Stimulated activated CD4-positive, alpha-beta T cell treated with anti-CD3 and anti-CD28 coated beads, TNF-alpha, amount 100 ng/mL, for 48 hours (primary cell): ENCODE measurements around the gene EPB41.
"Not testable (repeated sequence)": the region's sequence is repeated elsewhere in the genome, so short reads cannot be mapped to it uniquely, and the experiment has no call there.

Source experiments
- DNase-seq, 3 donors: peaks; one replicate each; pipeline ENCODE4 v3.0.0-alpha.2; 2020; ENCODE audit warnings: low read depth in 3 of 3

The EPB41 gene

DNA sequence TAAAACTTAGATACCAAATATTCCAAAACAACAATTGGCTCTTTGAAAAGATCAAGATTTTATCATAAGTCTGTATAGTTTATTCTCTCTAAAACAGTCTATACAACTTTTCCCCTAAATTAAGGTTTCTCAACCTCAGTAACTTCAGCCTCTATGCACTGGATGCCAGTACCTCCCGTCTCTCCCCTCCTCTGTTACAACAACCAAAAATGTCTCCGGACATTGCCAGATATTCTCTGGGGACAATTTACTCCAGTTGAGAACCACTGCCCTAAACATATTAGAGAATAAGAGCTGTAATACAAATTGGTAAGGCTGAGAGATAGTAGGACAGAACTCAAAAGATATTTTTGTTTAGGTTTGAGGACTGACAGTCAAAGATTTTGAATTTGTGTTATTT is 137.7 kb downstream of the EPB41 start:
- DNase-seq: no peak

DNA sequence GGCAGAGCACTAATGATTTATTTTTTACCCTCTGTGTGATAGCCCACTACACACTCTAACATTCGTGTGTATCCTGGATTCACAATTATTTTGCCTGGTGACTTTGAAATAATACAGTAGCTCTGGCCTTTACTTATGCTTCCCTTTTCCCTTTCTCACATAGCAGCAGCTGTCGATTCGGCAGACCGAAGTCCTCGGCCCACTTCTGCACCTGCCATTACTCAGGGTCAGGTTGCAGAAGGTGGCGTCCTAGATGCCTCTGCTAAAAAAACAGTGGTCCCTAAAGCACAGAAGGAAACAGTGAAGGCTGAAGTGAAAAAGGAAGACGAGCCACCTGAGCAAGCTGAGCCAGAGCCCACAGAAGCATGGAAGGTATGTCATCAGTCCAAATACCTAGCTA is 138.6 kb downstream of the EPB41 start:
- DNase-seq: no peak

- DNase-seq: no peak
These were observed 140.8 kb downstream of the EPB41 start for GRCh38 chr1:29055160-29055559.

DNA sequence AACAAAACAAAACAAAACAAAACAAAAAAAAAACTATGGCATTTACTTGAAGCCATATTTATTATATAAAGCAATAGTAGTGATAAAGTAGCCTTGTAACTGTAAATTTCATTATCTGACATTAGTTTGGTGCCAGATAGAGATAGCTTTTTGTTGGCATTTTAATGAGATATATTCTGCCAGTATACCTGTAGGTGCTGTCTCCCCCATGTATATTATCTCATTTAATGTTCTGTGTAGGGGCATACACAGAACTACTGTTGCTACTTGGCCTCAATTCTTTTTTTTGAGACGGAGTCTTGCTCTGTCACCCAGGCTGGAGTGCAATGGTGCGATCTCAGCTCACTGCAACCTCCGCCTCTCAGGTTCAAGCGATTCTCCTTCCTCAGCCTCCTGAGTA is 141.9 kb downstream of the EPB41 start:
- no peak for DNase-seq

GRCh38 chr1:29057700-29058099 is 143.3 kb downstream of the EPB41 start:
- DNase-seq: no peak

DNA sequence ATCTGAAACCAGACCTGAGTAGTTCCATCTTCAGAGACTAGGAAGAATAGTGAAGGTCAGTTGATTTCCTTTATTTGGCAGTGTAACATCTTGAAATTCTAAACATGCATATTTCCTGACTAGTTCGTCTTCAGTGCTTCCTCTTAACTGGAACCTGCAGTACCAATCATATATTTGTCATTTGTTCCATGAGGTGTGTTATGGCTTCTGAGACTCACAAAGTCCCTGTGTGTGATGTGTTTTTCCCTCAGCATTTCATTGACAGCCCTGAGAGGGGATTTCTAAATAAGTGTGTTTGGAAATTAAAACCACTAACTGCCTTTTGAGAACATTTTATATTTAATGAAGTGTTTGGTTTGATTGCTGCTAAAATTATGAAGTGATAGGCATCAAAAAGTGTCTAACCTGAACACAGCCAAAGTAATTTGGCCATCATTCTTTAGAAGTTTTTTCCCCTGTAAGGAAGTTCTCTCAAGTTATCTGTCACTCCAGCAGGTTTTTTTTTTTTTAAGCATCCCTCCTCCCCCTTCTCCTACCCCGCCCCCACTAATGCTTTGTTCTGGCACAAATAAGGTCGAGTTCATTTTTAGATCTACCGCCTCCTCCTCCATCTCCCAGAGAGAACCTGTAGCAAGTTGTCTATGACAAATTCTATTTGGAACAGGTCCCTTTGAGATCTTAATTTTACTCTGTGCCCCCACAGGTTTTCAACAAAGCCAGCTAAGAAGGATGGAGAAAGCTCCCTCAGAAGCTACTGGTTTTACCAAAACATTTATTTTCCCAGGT is 148.0 kb downstream of the EPB41 start:
- peak; percentile 8 to 49 (median 10) for DNase-seq

GRCh38 chr1:29064064-29064463 is 149.7 kb downstream of the EPB41 start:
- no peak for DNase-seq

GRCh38 chr1:29077155-29077554 is 162.8 kb downstream of the EPB41 start:
- DNase-seq: no peak

DNA sequence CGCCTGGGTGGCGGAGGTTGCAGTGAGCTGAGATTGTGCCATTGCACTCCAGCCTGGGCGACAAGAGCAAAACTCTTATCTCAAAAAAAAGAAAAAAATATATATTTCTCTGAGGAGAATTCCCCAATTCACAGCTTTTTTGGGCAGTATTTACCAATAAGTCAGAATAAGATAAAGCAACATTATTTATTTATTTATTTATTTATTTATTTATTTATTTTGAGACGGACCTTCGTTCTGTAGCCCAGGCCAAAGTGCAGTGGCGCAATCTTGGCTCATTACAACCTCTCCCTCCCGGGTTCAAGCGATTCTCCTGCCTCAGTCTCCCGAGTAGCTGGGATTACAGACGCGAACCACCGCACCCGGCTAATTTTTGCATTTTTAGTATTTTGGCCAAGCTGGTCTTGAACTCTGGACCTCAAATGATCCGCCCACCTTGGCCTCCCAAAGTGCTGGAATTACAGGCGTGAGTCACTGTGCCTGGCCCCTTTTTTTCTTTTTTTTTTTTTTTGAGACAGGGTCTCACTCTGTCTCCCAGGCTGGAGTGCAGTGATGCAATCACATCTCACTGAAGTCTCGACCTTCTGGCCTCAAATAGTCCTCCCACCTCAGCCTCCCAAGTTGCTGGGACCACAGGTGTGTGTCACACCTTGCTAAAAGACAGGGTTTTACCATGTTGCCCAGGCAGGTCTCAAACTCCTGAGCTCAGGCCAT is 165.7 kb downstream of the EPB41 start:
- DNase-seq: not testable (repeated sequence)

DNA sequence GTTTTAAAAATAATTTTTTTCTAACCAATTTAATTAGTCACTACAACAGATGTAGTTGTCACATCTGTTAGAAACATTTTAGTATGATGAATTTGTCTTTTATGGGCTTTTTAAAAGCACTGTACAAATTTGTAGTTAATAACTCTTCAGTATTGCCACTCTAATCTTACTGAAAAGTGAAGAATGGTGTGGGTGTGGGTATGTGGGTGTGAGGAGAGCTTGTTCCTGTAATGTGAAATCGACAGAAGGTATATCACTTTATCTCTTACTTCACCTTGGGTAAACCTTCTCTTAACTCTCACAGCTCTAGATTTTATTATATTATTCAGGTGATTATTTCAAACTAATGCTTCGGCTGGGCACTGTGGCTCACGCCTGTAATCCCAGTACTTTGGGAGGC is 166.8 kb downstream of the EPB41 start:
- DNase-seq: no peak

GRCh38 chr1:29082519-29082918 is 168.2 kb downstream of the EPB41 start:
- DNase-seq: no peak

- no peak for DNase-seq
These were observed 169.2 kb downstream of the EPB41 start for GRCh38 chr1:29083317-29084195.

DNA sequence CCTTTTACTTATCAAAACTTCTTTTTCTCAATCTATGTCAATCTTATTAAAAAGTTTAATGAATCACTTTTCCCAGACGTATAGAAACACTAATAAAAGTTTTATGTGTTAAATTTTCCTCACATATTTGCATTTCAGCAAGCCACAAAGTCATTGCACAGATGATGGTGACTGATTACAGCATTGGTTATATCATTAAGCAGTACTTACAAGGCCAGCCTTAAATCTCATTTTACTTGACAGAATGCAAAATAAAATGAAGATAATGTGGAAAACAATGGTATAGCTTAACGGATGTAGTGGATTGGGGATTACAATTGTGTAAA is 169.8 kb downstream of the EPB41 start:
- no peak for DNase-seq

DNA sequence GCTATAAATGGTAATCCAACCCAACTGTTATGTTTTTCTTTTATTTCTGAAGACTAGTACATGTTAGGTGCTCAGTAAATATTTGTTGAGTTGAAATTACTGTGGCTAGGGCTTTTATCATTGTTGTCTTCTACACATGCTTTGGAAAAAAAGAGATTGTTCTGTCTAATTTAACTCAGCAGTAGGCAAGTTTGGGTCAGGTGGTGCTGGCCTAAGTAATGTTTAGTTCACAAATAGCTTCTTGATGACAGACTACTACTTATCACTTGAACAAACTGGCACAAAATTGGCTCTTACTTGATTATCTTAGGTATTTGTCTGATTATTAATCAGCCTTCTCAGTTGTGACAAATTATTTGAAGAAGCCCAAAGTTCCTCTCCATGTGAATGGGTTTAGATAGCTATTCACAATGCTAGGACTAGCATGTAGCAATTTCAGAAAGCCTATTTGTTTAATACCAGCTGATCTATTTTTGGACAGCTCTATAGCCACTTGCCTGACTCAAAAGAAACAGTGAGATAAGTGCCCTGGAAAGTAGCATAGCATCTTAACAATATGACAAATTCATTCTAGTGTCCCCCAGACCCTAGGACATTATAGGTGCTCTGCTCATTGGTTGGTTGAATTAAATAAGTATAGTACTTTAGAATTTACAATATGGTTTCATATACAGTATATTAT is 176.7 kb downstream of the EPB41 start:
- no peak for DNase-seq

DNA sequence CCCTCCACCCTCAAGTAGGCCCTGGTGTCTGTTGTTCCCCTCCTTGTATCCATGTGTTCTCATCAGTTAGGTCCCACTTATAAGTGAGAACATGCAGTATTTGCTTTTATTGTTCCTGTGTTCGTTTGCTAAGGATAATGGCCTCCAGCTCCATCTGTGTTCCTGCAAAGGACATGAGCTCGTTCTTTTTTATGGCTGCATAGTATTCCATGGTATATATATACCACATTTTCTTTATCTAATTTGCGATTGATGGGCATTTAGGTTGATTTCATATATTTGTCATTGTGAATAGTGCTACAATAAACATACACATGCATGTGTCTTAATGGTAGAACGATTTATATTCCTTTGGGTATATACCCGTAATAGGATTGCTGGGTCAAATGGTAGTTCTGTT is 178.3 kb downstream of the EPB41 start:
- DNase-seq: not testable (repeated sequence)

DNA sequence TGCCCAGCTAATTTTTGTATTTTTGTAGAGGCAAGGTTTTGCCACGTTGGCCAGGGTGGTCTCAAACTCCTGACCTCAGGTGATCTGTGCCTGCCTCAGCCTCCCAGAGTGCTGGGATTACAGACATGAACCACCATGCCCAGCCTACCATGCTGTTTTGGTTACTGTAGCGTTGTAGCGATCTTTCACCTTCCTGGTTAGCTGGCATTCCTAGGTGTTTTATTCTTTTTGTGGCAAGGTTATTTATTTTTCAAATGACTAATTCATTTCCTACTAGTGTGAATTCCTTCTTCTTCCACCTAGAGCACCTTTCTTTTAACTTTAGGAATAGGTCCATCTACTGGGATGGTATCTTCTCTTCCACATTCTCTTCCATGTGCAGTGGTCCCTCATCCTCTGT is 180.1 kb downstream of the EPB41 start:
- DNase-seq: no peak

GRCh38 chr1:29094954-29095353 is 180.6 kb downstream of the EPB41 start:
- no peak for DNase-seq

DNA sequence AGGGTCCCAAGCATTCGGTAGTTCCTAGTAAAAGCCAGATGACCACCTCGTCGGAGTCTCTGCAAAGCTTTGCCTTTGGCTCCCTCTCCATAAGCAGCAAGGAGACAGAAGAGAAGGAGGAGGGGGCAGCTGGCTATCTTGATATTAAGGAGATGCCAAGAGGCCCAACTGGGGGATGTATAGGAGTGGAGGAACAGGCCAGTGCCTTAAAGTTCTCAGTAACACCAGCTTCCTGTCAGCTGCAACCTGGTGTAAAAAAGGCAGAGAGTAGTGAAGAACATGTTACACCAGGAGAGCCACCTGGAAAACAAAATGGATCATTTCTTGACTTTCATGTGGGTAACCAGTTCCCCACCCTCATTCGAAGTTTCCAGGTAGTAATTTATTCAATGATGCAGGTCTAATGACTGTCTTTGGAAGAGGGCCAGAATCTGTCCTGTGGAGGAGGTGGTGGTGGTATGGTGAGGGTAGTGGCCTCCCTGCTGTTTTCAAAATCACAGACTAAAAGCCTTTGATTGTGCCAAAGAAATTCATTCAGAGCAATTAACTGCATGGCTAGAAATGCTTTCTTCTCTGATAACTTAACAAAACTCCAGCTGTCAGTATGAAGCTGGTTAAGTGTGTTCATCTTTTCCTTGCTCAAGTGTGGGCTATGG is 182.0 kb downstream of the EPB41 start:
- no peak for DNase-seq

DNA sequence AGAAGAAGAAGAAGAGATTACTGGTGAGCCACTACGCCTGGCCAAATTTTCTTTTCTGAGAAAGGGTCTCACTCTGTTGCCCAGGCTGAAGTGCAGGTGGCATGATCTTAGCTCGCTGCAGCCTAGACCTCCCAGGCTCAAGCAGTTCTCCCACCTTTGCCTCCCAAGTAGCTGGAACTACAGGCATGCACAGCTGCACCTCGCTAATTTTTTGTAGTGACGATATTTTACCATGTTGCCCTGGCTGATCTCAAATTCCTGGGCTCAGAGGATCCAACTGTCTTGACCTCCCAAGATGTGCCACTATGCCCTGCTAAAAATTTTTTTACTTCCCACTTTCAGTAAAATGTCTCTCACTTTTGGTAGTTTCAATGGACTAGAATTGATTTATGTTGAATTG is 184.9 kb downstream of the EPB41 start:
- no peak for DNase-seq

DNA sequence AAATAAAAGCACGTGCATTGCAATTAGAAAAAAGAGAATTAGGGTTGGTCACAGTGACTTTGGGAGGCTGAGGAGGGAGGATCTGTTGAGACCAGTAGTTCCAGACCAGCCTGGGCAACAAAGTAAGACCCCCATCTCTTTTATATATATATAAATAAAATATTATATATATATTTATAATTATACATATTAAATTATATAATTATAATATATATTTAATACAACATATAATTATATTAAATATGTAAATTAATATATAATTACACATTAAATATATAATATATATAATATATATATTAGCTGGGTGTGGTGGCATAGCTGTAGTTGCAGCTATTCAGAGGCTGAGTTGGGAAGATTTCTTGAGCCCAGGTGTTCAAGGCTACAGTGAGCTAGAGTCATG is 186.1 kb downstream of the EPB41 start:
- DNase-seq: no peak

DNA sequence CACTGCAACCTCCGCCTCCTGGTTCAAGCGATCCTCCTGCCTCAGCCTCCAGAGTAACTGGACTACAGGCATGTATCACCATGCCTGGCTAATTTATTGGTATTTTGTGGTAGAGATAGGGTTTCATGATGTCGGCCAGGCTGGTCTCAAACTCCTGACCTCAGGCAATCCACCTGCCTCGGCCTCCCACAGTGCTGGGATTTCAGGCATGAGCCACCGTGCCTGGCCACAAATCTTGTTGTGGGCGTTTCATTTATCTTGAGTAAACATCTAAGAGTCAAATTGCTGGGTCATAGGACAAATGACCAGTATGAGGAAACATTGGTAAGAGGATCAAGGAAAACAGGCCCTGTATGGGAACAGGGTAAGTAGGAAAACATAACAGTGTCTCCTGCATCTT is 191.5 kb downstream of the EPB41 start:
- no peak for DNase-seq
